Activated CD4-positive, alpha-beta T cell treated with anti-CD3 and anti-CD28 coated beads for 4 hours (primary cell): Measurements from ENCODE around the gene PLCL2.

Source experiments
- DNase-seq, 2 donors: peaks; one replicate each; pipeline ENCODE4 v3.0.0-alpha.2; 2020

The PLCL2 gene

GRCh38 chr3:17132286-17133115 is 247.7 kb downstream of the PLCL2 start:
- no peak for DNase-seq

GRCh38 chr3:17133632-17134545 is 249.1 kb downstream of the PLCL2 start:
- DNase-seq: no peak

- no peak for DNase-seq
Observed at GRCh38 chr3:17135696-17136095, 250.9 kb downstream of the PLCL2 start.

GRCh38 chr3:17136136-17136721 is 251.5 kb downstream of the PLCL2 start:
- DNase-seq: no peak

- DNase-seq: no peak
Observed at GRCh38 chr3:17137321-17137826, 252.6 kb downstream of the PLCL2 start.

GRCh38 chr3:17138246-17139039 is 253.7 kb downstream of the PLCL2 start:
- DNase-seq: no peak
